ENCODE data around the gene SPRED2. TPM values are rescaled to one million over a fixed set of nuclear protein-coding genes. Genes with fewer than 3 reads are reported as not detected.

The SPRED2 gene
- polyA plus RNA-seq, 2 of the 4 experiments (the other 2 are of a cell fraction): 20.6 to 29.3 TPM

GRCh38 chr2:65465857-65466256, 33.5 kb upstream of the SPRED2 start (continued):
- TF ChIP-seq ZC3H11A (IDR thresholded peaks at IDR 0.05) (no peak), E2F6 (IDR thresholded peaks at IDR 0.05; ENCODE audit: borderline replicate concordance, low read depth) (no peak), PBX3 (IDR thresholded peaks at IDR 0.05) (no peak), FOSB (CRISPR knock-in tag; IDR thresholded peaks at IDR 0.05) (no peak), NPAS2 (CRISPR knock-in tag; IDR thresholded peaks at IDR 0.05; ENCODE audit: borderline replicate concordance) (no peak), HEYL (CRISPR knock-in tag; IDR thresholded peaks at IDR 0.05) (no peak), EHMT2 (IDR thresholded peaks at IDR 0.05; ENCODE audit: low read depth) (no peak)

GRCh38 chr2:65465124-65465523, 32.7 kb upstream of the SPRED2 start:
- H3K4me1 ChIP-seq: no peaks in the 10 kb centered on the region
- H3K27ac ChIP-seq: no peak overlapping the region
- no peak overlapping the region for H3K4me3 ChIP-seq
- ATAC-seq (no peak), FAIRE-seq (no peak), DNase-seq (ENCODE audit: low read depth in 1 of 2, low spot score in 1 of 2) (no peak)
- POLR2A ChIA-PET: no interaction called here
- 72% methylated on average over 5 of the region's 5 CpGs for WGBS (ENCODE audit: missing lambda C conversion rate)
- TF ChIP-seq CHD4 (IDR thresholded peaks at IDR 0.05; ENCODE audit: borderline replicate concordance): no peak
- no peak for TF ChIP-seq CBX2 (IDR thresholded peaks at IDR 0.05; ENCODE audit: borderline replicate concordance, low read depth)
- no peak for TF ChIP-seq ZFP36 (IDR thresholded peaks at IDR 0.05; ENCODE audit: borderline replicate concordance, partially characterized antibody)
- TF ChIP-seq HEYL (CRISPR knock-in tag; IDR thresholded peaks at IDR 0.05): no peak
- no peak for TF ChIP-seq ZNF302 (CRISPR knock-in tag; IDR thresholded peaks at IDR 0.05)
- TF ChIP-seq HOXB5 (CRISPR knock-in tag; IDR thresholded peaks at IDR 0.05): no peak
- TF ChIP-seq CBX8 (IDR thresholded peaks at IDR 0.05): no peak
- TF ChIP-seq RNF2 (IDR thresholded peaks at IDR 0.05; ENCODE audit: borderline replicate concordance, low read depth): no peak
- no peak for TF ChIP-seq ELK1 (IDR thresholded peaks at IDR 0.05; ENCODE audit: low read depth, low read length)
- TF ChIP-seq KDM1A (IDR thresholded peaks at IDR 0.05; ENCODE audit: low read depth): no peak
- TF ChIP-seq HES2 (IDR thresholded peaks at IDR 0.05): no peak
- TF ChIP-seq NFE2L2 (conservative IDR thresholded peaks at IDR 0.05; ENCODE audit: low read length): no peak
- TF ChIP-seq CTCF (IDR thresholded peaks at IDR 0.05): no peak
- peaks cover 10% of the 10 kb centered on the region; the same call in 1 of the 3 replicates for H3K9me3 ChIP-seq
- H3K4me2 ChIP-seq: no peak overlapping the region
- CTCF ChIA-PET: interaction anchor here (1.8 kb wide), 1 partner anchor 88 kb away, joined by 5 read pairs; no protein-coding TSS in a partner anchor

GRCh38 chr2:65464604-65465003, 32.2 kb upstream of the SPRED2 start:
- Histone ChIP-seq H3K4me1 (no peaks in the 10 kb centered on the region), H3K4me3 (no peak overlapping the region), H3K4me2 (no peak overlapping the region), H3K9me3 (0 out of 3 replicates have a peak, but pooled peaks cover 10% of the 10 kb centered on the region), H3K27ac (no peak overlapping the region)
- CTCF ChIA-PET: interaction anchor here (1.8 kb wide), 1 partner anchor 88 kb away, joined by 5 read pairs; no protein-coding TSS in a partner anchor
- TF ChIP-seq PHF8 (IDR thresholded peaks at IDR 0.05; ENCODE audit: borderline replicate concordance, low read depth) (no peak), CHD4 (IDR thresholded peaks at IDR 0.05; ENCODE audit: borderline replicate concordance) (no peak), BHLHE40 (IDR thresholded peaks at IDR 0.05; ENCODE audit: low read depth, low read length) (no peak), REST (IDR thresholded peaks at IDR 0.05) (no peak), HES2 (IDR thresholded peaks at IDR 0.05) (no peak)
- POLR2A ChIA-PET: no interaction called here
- no peak for ATAC-seq
- no peak for DNase-seq (ENCODE audit: low read depth in 1 of 2, low spot score in 1 of 2)
- WGBS (ENCODE audit: missing lambda C conversion rate): 14% methylated on average over 3 of the region's 3 CpGs
- no peak for FAIRE-seq
